Upper lobe of left lung (tissue), 6 donors: ENCODE results near the gene GADL1. TPM values are rescaled to one million over a fixed set of nuclear protein-coding genes. Genes with fewer than 3 reads are reported as not detected.

Source experiments
- ATAC-seq, 2 donors: fragments of 200-7000 bp; cut with Tn5 transposase; one replicate each; pipeline ENCODE4 v1.9.1; 2022; ENCODE audit warnings: mild to moderate bottlenecking in 2 of 2, moderate library complexity in 2 of 2; ENCODE audit not compliant: low FRiP score in 2 of 2
- DNase-seq, 2 donors: peaks; one replicate each; pipeline ENCODE4 v3.0.0-alpha.2; 2019 to 2020
- H3K27ac ChIP-seq, 4 donors: fragments of 200-600 bp; sonication (generic); one replicate each; pipeline ENCODE4 v1.5.1; 2016 to 2019
- H3K27me3 ChIP-seq, 4 donors: fragments of 200-600 bp; sonication (generic); one replicate each; pipeline ENCODE4 v1.5.1; 2017 to 2019
- H3K36me3 ChIP-seq, 4 donors: fragments of 200-600 bp; sonication (generic); one replicate each; pipeline ENCODE4 v1.5.1; 2016 to 2019
- H3K4me1 ChIP-seq, 4 donors: fragments of 200-600 bp; sonication (generic); one replicate each; pipeline ENCODE4 v1.5.1; 2018 to 2019
- H3K4me3 ChIP-seq, 4 donors: fragments of 200-600 bp; sonication (generic); one replicate each; pipeline ENCODE4 v1.5.1; 2017 to 2019; ENCODE audit warnings: mild to moderate bottlenecking in 2 of 4, moderate library complexity in 1 of 4
- H3K9me3 ChIP-seq, 4 donors: fragments of 200-600 bp; sonication (generic); one replicate each; pipeline ENCODE4 v1.5.1; 2018 to 2019
- CTCF ChIP-seq, 6 experiments: fragments of 450-650 bp in 4 of 6; fragments of 200-600 bp in 2 of 6; sonication (generic) in 2 of 6; IDR thresholded peaks; one replicate each; pipeline ENCODE4 v1.5.1; 2016 to 2019; ENCODE audit warnings: antibody characterized with exemption in 6 of 6
- EP300 ChIP-seq, 4 donors: sonication (generic); formaldehyde crosslinking; IDR thresholded peaks; one replicate each; pipeline ENCODE4 v1.5.1; 2017; ENCODE audit warnings: antibody characterized with exemption in 4 of 4, control low read depth in 2 of 4
- POLR2A ChIP-seq, 4 donors: fragments of 450-650 bp; IDR thresholded peaks; one replicate each; pipeline ENCODE4 v1.5.1; 2016 to 2017; ENCODE audit warnings: antibody characterized with exemption in 4 of 4, mild to moderate bottlenecking in 2 of 4
- POLR2AphosphoS5 ChIP-seq, 2 donors: sonication (generic); formaldehyde crosslinking; IDR thresholded peaks; one replicate each; pipeline ENCODE4 v1.5.1; 2017; ENCODE audit warnings: antibody characterized with exemption in 2 of 2
- WGBS, 2 donors: methylation state at CpG; one replicate each; pipeline ENCODE4 v1.1.5; 2017 to 2018; 5-methylcytosine and 5-hydroxymethylcytosine counted together
- total RNA-seq, 6 donors: library from RNA; depleted of rRNA in 4 of 6; stranded (reverse); fragments of >200 nt in 4 of 6; gene quantifications; one replicate each; pipeline versions ENCODE4 v1.1.0 to v1.2.1, GENCODE V29; 2016 to 2021
- donor health status: DM: no; HTN: no; CAD: no; lungs with moderate emphysema.
- donor health status: DM: no; HTN: yes; CAD: no; lungs with severe emphysema.

Gene GADL1
- total RNA-seq, 6 donors from 2014 or later: 0.07 TPM; not detected in 5

GRCh38 chr3:30872879-30873278 is 21.6 kb downstream of the GADL1 start:
- TF ChIP-seq CTCF (IDR thresholded peaks at IDR 0.05) (no peak), POLR2AphosphoS5 (IDR thresholded peaks at IDR 0.05) (no peak), EP300 (IDR thresholded peaks at IDR 0.05) (no peak), POLR2A (IDR thresholded peaks at IDR 0.05) (no peak)
- ATAC-seq (no peak), DNase-seq (no peak)
- Histone ChIP-seq H3K4me3 (no peak overlapping the region), H3K4me1 (no peaks in the 10 kb centered on the region), H3K36me3 (no peaks in the 10 kb centered on the region), H3K27me3 (no peaks in the 10 kb centered on the region), H3K9me3 (no peaks in the 10 kb centered on the region), H3K27ac (no peak overlapping the region)

- 38 to 48% methylated on average over 2 of the region's 2 CpGs for WGBS, 2 donors
- TF ChIP-seq POLR2AphosphoS5 (IDR thresholded peaks at IDR 0.05) (no peak), EP300 (IDR thresholded peaks at IDR 0.05) (no peak), POLR2A (IDR thresholded peaks at IDR 0.05) (no peak), CTCF (IDR thresholded peaks at IDR 0.05) (no peak)
- no peak overlapping the region for H3K4me3 ChIP-seq
- no peaks in the 10 kb centered on the region for H3K36me3 ChIP-seq
- no peak for DNase-seq
- H3K27me3 ChIP-seq: no peaks in the 10 kb centered on the region
- no peaks in the 10 kb centered on the region for H3K9me3 ChIP-seq
- ATAC-seq: no peak
- H3K4me1 ChIP-seq: no peaks in the 10 kb centered on the region
- H3K27ac ChIP-seq: no peak overlapping the region
These were observed 22.7 kb downstream of the GADL1 start for GRCh38 chr3:30871720-30872119.

- 85 to 90% methylated on average over 2 of the region's 2 CpGs for WGBS, 2 donors
- no peak for DNase-seq
- Histone ChIP-seq H3K27me3 (no peaks in the 10 kb centered on the region), H3K9me3 (no peaks in the 10 kb centered on the region), H3K27ac (no peak overlapping the region), H3K36me3 (no peaks in the 10 kb centered on the region), H3K4me1 (no peaks in the 10 kb centered on the region), H3K4me3 (no peak overlapping the region)
- TF ChIP-seq POLR2AphosphoS5 (IDR thresholded peaks at IDR 0.05) (no peak), POLR2A (IDR thresholded peaks at IDR 0.05) (no peak), CTCF (IDR thresholded peaks at IDR 0.05) (no peak), EP300 (IDR thresholded peaks at IDR 0.05) (no peak)
- ATAC-seq: no peak
These were observed 29.6 kb downstream of the GADL1 start for GRCh38 chr3:30864836-30865235.

- ATAC-seq (no peak), DNase-seq (no peak)
- H3K9me3 ChIP-seq: no peaks in the 10 kb centered on the region
- H3K27me3 ChIP-seq: no peaks in the 10 kb centered on the region
- no peaks in the 10 kb centered on the region for H3K4me1 ChIP-seq
- H3K4me3 ChIP-seq: no peak overlapping the region
- no peak for TF ChIP-seq POLR2AphosphoS5 (IDR thresholded peaks at IDR 0.05)
- WGBS, 2 donors: 77 to 87% methylated on average over 5 of the region's 5 CpGs
- H3K36me3 ChIP-seq: no peaks in the 10 kb centered on the region
- no peak overlapping the region for H3K27ac ChIP-seq
These were observed 30.3 kb downstream of the GADL1 start for GRCh38 chr3:30864132-30864531.

GRCh38 chr3:30862004-30862403 is 32.5 kb downstream of the GADL1 start:
- no peak overlapping the region for H3K27ac ChIP-seq
- DNase-seq: no peak
- H3K4me1 ChIP-seq: no peaks in the 10 kb centered on the region
- ATAC-seq: no peak
- no peaks in the 10 kb centered on the region for H3K27me3 ChIP-seq
- TF ChIP-seq EP300 (IDR thresholded peaks at IDR 0.05): no peak
- TF ChIP-seq POLR2AphosphoS5 (IDR thresholded peaks at IDR 0.05): no peak
- no peak for TF ChIP-seq POLR2A (IDR thresholded peaks at IDR 0.05)
- no peak for TF ChIP-seq CTCF (IDR thresholded peaks at IDR 0.05)
- H3K9me3 ChIP-seq: no peaks in the 10 kb centered on the region
- WGBS, 2 donors: 81 to 87% methylated on average over 2 of the region's 2 CpGs
- H3K36me3 ChIP-seq: no peaks in the 10 kb centered on the region
- H3K4me3 ChIP-seq: no peak overlapping the region
